ENCODE measurements around the gene PRRC2B. TPM values are rescaled to one million over a fixed set of nuclear protein-coding genes. Genes with fewer than 3 reads are reported as not detected.

PRRC2B gene
- total and polyA plus RNA-seq, 2 experiments from 2014 or later: 45.0 to 193 TPM

GRCh38 chr9:131406563-131407436 lies 12.9 kb downstream of the PRRC2B start (continued):
- TF ChIP-seq REST (IDR thresholded peaks at IDR 0.05; ENCODE audit: unreplicated experiment): no peak
- no peak for TF ChIP-seq STAT1 (IDR thresholded peaks at IDR 0.05; ENCODE audit: unreplicated experiment)
- no peak for TF ChIP-seq ZNF114 (CRISPR knock-in tag; IDR thresholded peaks at IDR 0.05)
- TF ChIP-seq, protein P1, sequence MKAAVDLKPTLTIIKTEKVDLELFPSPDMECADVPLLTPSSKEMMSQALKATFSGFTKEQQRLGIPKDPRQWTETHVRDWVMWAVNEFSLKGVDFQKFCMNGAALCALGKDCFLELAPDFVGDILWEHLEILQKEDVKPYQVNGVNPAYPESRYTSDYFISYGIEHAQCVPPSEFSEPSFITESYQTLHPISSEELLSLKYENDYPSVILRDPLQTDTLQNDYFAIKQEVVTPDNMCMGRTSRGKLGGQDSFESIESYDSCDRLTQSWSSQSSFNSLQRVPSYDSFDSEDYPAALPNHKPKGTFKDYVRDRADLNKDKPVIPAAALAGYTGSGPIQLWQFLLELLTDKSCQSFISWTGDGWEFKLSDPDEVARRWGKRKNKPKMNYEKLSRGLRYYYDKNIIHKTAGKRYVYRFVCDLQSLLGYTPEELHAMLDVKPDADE (IDR thresholded peaks at IDR 0.05): no peak
- TF ChIP-seq POLR2AphosphoS5 (IDR thresholded peaks at IDR 0.05; ENCODE audit: low read depth): no peak
- TF ChIP-seq NANOG (IDR thresholded peaks at IDR 0.05; ENCODE audit: borderline replicate concordance): no peak
- no peak for TF ChIP-seq JUNB (IDR thresholded peaks at IDR 0.05; ENCODE audit: unreplicated experiment)
- TF ChIP-seq CREB1 (CRISPR knock-in tag; IDR thresholded peaks at IDR 0.05; ENCODE audit: low read depth): no peak
- no peak for TF ChIP-seq EZH2phosphoT487 (IDR thresholded peaks at IDR 0.05; ENCODE audit: unreplicated experiment)

DNA sequence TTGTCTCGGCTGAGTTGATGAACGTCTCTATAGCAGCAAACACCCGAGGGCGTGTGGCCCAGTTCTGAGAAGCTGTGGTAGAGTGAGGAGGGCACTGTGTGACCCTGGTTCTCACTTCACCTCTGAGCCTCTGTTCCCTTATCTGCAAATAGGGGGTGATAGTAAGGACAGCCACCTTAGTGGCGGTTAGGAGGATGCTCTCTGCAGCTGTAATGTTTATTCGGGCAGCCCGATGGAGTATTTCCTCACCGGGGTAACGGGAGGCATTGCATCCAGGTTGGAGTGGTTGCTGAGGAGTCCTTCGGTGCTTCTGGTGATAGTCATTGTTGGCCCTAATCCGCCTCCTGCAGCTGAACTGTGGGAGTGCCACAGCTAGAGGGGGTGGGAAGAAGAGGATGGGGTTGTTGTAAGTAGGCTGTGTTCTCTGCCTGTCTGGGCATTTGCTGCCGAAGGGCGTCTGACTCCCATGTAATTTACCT lies 13.9 kb downstream of the PRRC2B start:
- ATAC-seq (peak; percentile 62), DNase-seq (ENCODE audit: low spot score) (peak; percentile 82)
- peaks cover 17% of the 10 kb centered on the region; the same call in 1 of the 2 replicates for H3F3A ChIP-seq (replicated peaks; ENCODE audit: low read depth)
- H3K9me3 Mint-ChIP-seq: peaks cover 3% of the 10 kb centered on the region; the same call in 1 of the 3 replicates
- peaks cover 21% of the 10 kb centered on the region for H3K27me3 Mint-ChIP-seq (ENCODE audit: insufficient read depth, low read depth, poor library complexity)
- H3K36me3 ChIP-seq (ENCODE audit: insufficient read depth): 0 out of 2 replicates have a peak, but pooled peaks cover 2% of the 10 kb centered on the region
- peaks cover 100% of the 10 kb centered on the region for H3K79me2 ChIP-seq (replicated peaks; ENCODE audit: insufficient read depth)
- peak overlapping the region; percentile 60 for H3K4me3 Mint-ChIP-seq
- H3K4me1 Mint-ChIP-seq: peaks cover 84% of the 10 kb centered on the region
- peak overlapping the region; percentile 96 for H3K27ac Mint-ChIP-seq
- peak overlapping the region; percentile 43 for H3K4me3 ChIP-seq
- no peaks in the 10 kb centered on the region for H3K9me2 ChIP-seq (ENCODE audit: insufficient read depth)
- peaks cover 84% of the 10 kb centered on the region for H3K4me1 ChIP-seq (ENCODE audit: insufficient read depth)
- H3K36me3 Mint-ChIP-seq (ENCODE audit: low read depth): peaks cover 25% of the 10 kb centered on the region; the same call in 2 of the 3 replicates
- no peak for TF ChIP-seq STAT1 (IDR thresholded peaks at IDR 0.05; ENCODE audit: unreplicated experiment)
- peak; percentile 53 to 58 for TF ChIP-seq CTCF (conservative IDR thresholded peaks at IDR 0.05; ENCODE audit: low read depth in 2 of 2)
- TF ChIP-seq JUNB (IDR thresholded peaks at IDR 0.05; ENCODE audit: unreplicated experiment): no peak
- no peak for TF ChIP-seq ZNF331 (CRISPR knock-in tag; IDR thresholded peaks at IDR 0.05; ENCODE audit: low read depth)
- no peak for TF ChIP-seq EZH2phosphoT487 (IDR thresholded peaks at IDR 0.05; ENCODE audit: unreplicated experiment)
- TF ChIP-seq, protein P1 (IDR thresholded peaks at IDR 0.05): no peak
- H4K20me1 ChIP-seq (replicated peaks; ENCODE audit: insufficient read depth): peaks cover 71% of the 10 kb centered on the region
- no peak overlapping the region for H2AFZ ChIP-seq
- peak overlapping the region; percentile 70 for H3K4me2 ChIP-seq
- peak overlapping the region; percentile 83 for H3K27ac ChIP-seq (ENCODE audit: low read depth)
- no peaks in the 10 kb centered on the region for H3K27me3 ChIP-seq (ENCODE audit: insufficient read depth)
